HG02852 (cell line): Measurements from ENCODE around the gene GNL2.
"Not testable (repeated sequence)": the region's sequence is repeated elsewhere in the genome, so short reads cannot be mapped to it uniquely, and the experiment has no call there.

Experiments
- ATAC-seq: cut with Tn5 transposase; IDR thresholded peaks from one replicate; pipeline ENCODE4 v1.9.1; 2021; ENCODE audit warnings: mild to moderate bottlenecking, moderate library complexity; ENCODE audit not compliant: unreplicated experiment

Gene GNL2

DNA sequence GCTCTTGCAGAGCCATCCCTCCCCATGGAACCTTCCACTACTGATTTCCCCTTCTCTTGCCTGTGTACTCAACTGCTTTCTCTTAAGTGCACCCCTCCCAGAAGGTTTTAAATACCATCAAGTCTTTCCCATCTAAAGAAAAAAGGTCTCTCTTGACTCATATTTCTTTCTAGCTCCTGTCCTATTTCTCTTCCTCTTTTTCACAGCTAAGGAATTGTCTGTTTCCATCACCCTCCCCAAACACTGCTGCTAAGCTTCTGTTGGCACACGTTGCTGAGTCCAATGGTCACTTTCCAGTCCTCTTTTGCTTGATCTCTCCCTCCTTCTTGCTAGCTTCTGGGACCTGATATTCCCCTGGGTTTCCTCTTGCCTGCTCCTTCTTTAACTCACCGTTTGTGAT, 13.3 kb upstream of the GNL2 start:
- no peak for ATAC-seq

GRCh38 chr1:37606481-37607263, 10.9 kb upstream of the GNL2 start:
- no peak for ATAC-seq

GRCh38 chr1:37605806-37606474, 10.2 kb upstream of the GNL2 start:
- no peak for ATAC-seq

- ATAC-seq: no peak
Measured at GRCh38 chr1:37605061-37605650, 9.4 kb upstream of the GNL2 start.

DNA sequence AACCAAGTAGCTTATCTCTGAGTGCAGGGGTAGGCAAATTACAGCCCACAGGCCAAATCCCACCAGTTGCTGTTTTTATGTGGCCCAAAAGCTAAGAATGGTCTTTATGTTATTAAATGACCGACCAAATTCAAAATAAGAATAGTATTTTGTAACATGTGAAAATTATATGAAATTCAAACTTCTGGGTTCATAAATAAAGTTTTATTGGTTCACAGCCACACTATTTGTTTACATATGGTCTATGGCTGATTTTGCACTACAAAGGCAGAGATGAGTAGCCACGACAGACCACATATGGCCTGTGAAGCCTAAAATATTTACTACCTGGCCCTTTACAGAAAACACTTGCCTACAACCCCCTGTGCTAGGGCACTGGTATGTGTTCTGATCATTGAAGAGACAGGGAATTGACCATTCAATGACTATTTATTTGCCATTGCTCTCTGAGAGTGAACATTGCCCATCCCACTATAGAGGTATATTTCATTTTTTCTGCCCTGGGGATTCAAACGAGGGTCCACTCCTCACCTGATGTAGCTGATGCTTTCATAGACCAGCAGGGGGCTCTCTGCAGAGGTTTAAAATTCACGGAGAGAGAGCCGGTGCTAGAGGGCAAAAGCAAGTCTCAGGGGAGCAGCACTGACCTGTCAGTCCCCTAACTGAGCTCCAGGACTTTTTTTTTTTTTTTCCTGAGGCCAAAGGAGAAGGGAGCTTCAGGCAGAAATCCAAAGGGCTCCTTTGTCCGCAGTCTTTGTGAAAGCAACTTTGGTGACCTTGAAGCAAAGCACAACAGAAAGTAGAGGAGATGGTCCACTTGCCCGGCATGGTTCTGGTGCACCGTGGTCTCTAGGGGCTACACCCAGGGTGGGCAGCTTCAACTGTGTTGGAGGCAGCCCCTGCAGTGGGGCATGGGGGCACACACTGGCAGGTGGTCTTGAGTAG, 7.3 kb upstream of the GNL2 start:
- ATAC-seq: no peak

GRCh38 chr1:37601441-37601840, 5.7 kb upstream of the GNL2 start:
- ATAC-seq: no peak

- ATAC-seq: no peak
Measured at GRCh38 chr1:37599940-37600339, 4.2 kb upstream of the GNL2 start.

DNA sequence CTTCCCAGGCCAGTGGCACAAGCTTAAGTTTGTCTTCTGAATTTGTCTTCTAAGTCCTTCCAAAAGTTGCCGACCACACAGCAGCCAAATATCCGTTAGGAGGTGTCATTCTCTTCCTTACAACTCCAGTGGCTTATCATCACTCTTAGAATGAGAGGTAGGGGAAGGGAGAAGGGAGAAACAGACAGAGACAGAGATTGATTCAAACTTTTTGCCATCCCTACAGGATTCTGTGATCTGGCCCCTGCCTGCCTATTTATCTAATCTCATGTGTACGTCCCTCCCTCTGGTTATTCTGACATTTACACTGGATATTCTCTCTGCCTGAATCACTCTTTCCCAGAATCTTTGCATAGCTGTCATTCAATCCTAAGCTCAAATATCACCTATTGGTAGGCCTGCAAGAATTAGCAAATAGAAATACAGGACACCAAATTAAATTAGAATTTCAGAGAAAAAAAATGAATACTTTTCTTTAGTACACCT, 488 bp upstream of the GNL2 start:
- no peak for ATAC-seq

- no peak for ATAC-seq
Measured at GRCh38 chr1:37593726-37594125, 2.0 kb downstream of the GNL2 start.

DNA sequence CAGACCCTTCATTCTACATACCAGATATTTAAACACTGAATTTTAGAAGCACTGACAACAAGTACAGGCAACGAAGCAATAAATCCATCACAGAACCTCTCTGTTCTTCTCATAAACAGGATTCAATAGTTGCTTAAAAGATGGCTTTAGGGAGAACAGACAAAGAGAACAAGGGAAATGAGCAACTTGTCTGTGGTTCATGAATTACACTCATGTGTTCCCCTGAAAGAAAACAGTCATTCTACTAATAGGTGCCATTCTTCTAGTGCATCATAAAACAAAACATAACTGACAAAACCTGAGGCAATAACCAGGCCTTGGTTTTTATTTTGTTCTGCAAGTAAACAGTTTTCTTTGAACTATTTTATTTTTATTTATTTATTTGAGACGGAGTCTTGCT, 6.8 kb downstream of the GNL2 start:
- ATAC-seq: no peak

- not testable (repeated sequence) for ATAC-seq
Measured at GRCh38 chr1:37584544-37584943, 11.2 kb downstream of the GNL2 start.

DNA sequence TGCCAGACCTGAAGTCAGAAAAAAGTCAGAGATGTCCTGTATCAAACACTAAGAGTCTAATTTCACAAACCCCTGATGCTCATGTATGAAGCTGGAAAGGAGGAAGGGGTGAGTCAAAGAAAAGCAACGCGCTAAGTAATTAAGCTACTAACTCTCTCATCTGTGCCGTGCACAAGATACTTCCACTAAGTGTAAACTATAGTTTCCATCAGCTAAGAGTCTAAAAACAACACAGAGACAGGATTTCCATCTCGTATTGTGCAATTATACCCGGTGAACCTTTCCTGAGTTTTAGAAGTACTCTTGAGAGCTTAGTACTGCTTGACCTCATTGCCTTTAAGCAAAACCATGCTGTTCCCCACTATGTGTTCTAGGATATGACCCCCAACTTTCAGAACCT, 20.0 kb downstream of the GNL2 start:
- no peak for ATAC-seq

DNA sequence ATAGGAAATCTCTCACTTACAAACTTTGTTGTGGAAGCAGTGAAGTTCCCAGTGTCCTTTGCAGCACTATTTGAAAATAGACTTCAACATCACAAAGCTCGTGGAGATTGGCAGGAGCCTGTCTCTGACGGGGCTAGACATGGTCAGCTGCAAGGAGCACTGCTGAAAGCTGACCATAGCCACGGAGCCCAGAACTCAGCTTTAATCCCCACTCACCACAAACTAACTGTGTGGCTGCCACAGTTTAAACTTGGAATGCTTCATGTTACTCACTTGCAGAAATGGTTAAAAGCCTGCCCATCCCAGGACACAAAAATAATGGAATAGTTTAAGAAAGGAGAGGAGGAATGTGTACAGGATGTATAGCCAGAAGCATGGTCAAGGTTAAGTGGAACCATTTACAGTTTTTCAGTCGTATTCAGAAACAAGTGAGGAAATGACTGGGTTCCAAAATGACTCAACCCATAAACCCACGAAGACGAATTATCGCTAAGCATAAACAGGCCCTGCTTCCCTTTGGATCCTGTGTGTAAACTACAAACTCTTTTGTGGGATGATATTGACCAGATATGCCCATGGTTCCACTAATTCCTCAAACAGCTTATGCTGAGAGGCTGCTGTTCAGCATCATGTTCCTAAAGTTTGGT, 20.8 kb downstream of the GNL2 start:
- no peak for ATAC-seq

GRCh38 chr1:37570528-37571334, 25.0 kb downstream of the GNL2 start:
- no peak for ATAC-seq

DNA sequence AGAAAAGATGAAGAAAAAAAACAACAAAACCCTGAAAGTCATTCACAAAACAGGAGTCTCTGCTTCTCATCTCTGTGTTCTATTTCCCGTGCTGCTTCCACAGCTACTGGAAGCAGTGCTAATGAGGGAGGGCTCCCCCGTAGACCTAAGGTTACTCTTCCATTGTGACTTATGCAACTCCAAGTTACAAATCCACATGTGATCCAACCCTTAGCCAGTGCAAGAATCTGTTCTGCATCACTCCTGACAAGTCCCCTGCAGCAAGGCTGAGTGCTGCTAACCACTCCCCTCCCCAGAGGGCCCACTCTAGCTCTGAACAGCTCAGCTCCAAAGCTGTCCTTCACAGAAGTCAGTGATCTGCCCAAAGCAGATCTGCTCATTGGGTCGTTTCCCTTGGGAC, 28.7 kb downstream of the GNL2 start:
- ATAC-seq: no peak

DNA sequence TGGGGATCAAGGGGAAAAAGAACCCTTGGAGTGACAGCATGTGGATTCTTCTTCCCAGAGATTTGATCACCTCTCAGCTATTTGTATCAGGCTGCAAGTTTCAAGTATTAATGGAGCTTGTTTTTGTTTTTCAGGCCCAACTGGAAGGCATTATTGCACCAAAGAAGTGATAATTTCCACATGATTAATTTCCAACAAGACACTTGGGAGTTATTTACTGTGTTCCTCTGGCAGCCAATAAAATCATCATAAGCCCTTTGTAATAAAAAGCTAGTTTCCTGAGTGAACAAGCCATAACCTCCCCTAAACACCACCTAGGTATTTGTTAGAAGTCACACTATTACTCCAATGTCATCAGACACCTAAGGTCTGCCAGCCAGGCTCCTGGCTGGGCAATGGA, 30.8 kb downstream of the GNL2 start:
- ATAC-seq: no peak

GRCh38 chr1:37562984-37563383, 32.8 kb downstream of the GNL2 start:
- ATAC-seq: no peak

DNA sequence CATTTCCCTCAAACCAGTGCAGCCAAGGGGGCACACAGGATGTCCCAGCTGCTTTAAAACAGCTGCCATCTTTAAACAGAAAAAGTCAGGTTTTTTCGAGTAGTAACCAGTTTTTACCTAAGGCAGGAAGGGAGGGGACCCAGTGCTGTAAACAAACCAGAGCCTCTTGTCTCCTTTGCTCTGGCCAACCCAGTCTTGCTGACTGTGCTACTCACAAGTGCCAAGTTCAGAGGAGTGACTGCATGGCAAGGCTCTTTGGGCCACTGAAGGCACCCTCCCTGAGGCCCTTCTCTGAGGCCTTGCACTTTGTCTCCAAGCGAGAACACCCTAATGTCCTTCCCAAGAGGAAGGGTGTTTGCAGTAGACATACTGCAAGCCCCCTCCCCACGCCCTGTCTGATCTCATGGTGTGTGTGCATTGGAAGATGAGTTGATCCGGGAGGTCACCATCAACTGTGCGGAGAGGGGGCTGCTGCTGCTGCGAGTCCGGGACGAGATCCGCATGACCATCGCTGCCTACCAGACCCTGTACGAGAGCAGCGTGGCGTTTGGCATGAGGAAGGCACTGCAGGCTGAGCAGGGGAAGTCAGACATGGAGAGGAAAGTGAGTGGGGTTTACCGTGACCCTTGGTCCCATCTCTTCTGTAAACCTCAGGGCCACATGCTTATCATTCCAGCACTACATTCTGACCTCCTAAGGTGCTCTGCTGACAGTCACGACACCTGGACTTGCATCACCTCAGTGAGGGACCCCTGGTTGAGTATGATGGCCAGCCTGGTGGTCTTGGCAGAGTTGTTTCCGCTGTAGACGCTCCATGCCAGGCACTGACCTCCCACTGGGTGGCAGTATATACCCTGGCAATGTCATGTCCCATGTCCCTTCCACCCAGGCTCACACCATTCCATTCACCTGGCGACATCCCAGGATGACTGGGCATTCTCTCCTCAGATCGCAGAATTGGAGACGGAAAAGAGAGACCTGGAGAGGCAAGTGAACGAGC, 34.3 kb downstream of the GNL2 start:
- no peak for ATAC-seq
